Measurements from ENCODE around the gene DCANP1.
A peak's percentile ranks its signal among the peaks of the same experiment; 100 is the strongest.
"Not testable (repeated sequence)": the region's sequence is repeated elsewhere in the genome, so short reads cannot be mapped to it uniquely, and the experiment has no call there.

Gene DCANP1, protein sequence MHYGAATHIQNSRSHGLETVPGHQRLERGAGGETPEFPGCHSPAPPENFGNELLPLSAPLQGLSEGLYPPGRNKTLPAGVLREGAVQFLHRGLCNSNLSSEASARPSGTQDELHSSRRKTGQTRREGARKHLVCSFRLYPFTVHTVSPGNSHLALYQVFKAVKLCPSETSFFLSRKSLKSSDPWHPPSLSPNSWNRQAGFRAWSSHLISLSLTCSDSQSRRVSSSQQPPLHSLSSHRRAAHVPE

GRCh38 chr5:135447298-135447929 is at the start of gene DCANP1:
DCANP1 (minus strand) TSS chr5:135447348; CDS start chr5:135447108, 240 bp downstream.
- DNase-seq = peak; percentile 39

DNA sequence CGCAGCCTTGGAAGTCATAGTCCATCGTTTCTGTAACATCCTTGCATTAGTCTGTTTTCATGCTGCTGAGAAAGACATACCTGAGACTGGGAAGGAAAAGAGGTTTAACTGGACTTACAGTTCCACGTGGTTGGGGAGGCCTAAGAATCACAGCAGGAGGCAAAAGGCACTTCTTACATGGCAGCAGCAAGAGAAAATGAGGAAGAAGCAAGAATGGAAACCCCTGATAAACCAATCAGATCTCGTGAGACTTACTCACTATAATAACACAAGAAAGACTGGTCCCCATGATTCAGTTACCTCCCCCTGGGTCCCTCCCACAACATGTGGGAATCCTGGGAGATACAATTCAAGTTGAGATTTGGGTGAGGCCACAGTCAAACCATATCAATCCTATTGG is 48.4 kb upstream of the DCANP1 start:
- not testable (repeated sequence) for DNase-seq

DNA sequence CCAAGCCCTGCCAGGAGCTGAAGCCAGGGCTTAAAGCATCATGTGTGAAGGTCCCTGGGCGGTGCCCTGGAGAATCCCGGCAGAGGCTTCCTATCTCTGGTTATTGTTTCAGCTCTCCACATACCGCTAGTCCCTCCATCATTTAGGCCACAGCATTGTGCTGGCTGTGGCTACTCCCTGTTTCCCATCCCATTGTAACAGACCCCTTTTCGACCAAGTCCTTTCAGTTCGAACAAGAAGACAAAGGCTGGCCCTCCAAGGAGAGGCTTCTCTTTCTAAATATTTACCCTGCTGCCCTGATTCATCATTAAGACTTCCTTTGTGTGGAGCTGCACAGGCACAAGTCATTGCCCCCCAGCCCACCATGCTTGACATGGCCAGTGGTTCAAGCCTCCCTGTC is 47.0 kb upstream of the DCANP1 start:
- DNase-seq = no peak

- no peak for DNase-seq
Observed at GRCh38 chr5:135493406-135494180, 46.4 kb upstream of the DCANP1 start.

DNA sequence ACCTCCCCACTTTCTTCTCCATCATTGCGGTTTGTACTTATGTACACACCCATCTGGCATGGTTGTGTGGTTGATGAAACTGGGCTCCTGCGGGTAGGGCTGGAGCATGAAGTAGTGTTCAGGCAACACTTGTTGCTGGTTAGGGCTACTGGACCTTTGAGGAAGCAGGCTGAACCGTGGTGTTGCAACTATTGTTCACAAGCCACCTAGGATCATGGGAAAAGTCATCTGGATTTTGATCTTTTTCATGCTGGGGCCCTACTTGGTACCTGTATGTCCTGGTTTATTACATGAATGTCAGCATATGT is 45.1 kb upstream of the DCANP1 start:
- DNase-seq = no peak

DNA sequence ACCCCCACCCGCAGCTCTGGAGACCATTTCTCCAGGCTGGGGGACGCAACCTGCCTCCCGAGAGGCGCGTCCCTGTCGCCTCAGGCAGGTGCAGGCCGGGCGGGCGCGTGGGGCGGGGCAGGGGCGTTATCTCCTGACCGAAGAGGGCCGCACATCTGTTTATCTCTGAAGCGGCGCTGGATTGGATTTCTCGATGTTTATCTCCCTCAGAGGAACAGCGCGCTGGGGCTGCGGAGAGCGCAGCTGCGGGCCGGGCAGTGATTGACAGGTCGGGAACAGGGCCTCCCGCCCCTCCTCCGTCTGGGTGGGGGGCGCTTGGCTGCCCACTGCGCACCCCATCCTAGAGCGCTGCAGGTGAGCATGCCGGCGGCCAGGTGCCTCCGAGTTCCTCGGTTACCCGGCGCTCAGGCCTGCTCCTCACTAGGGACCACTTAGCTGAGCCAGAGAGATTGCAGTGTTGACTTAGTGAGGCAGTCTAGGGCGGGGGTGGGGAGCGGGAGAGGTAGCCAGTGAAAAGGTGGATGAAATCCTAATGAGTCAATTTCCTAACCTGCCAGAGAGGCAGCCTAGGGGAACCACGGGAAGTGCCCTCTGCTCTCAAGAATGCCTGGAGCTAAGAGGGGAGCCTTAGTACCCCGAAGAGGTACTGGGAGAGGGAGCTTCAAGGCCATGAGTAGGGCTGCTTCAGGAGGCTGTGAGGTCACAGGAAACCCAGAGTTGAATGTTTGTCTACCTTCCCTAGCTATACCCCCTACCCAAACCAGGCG is 44.6 kb upstream of the DCANP1 start:
- DNase-seq = peak; percentile 73

GRCh38 chr5:135491038-135491551 is 43.9 kb upstream of the DCANP1 start:
- no peak for DNase-seq

DNA sequence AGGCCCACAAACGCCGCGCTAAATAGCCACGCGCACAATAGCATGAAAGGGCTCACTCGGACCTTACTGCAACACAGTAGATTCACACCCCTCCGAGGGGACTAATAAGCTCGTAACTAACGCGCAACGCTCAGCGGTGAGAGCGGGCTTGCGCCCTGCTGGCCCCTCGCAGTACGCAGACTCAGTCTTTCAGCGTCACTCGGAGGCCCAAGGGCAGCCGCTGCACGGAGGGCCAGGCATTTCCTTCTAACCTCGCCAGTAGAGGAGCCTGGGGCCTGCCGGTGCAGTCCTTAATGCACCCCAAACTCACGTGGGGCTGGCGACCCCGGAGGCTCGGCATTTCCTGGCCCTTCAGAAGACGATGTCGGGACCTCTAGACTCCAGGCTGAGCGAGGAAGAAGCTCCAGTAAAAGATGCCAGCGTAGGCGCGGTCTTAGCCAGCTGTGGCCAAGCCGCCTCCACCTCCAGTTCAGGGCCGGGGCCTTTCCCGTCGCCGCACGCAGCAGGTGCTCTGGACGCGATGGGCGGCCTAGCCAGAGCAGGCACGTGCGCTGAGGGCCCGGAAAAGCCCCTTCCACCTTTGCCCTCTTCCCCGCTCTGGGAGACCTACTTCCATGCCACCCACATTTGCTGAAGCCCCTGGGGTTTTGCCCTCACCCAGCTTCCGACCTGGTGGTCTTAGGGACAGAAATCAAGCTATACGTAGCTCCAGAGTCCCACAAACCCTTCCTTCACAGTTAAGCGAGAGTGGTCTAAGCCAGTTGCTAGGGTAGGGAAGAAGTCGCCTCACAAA is 43.3 kb upstream of the DCANP1 start:
- DNase-seq = no peak

- DNase-seq = no peak
Observed at GRCh38 chr5:135489466-135490244, 42.5 kb upstream of the DCANP1 start.

GRCh38 chr5:135488727-135489465 is 41.7 kb upstream of the DCANP1 start:
- peak; percentile 60 for DNase-seq

DNA sequence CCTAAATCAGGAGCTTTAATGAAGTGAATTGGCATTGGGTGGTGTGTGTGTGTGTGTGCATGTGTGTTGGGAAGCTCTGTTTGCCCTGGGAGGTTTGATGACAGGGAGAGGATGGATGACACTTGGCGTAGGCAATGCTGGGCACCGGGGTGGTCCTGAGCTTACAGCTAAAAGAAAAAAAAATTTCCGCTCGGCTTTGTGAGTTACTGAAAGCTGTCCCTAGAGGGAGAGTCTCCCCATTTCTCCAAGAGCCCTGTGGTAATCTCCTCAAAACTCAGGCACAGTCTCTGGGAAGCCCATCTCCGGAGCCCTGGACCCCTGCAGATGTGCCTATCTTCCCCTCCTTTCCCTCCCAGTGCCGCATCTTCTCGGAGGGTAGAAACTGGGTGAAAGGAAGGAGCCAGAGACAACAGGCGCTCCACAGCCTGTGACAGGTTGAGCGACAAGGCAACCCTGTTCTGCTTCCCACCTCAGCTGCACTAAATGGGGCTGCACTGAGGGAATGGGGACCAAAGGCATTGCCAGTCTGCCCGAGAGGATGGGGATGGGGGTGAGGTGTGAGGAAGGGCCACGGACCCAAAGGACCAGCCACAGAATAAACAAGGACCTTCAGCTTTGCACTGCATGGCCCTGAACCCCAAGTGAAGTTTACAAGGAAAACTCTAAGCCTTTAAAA is 40.8 kb upstream of the DCANP1 start:
- DNase-seq = no peak

- DNase-seq = no peak
Observed at GRCh38 chr5:135487037-135487395, 39.9 kb upstream of the DCANP1 start.

DNA sequence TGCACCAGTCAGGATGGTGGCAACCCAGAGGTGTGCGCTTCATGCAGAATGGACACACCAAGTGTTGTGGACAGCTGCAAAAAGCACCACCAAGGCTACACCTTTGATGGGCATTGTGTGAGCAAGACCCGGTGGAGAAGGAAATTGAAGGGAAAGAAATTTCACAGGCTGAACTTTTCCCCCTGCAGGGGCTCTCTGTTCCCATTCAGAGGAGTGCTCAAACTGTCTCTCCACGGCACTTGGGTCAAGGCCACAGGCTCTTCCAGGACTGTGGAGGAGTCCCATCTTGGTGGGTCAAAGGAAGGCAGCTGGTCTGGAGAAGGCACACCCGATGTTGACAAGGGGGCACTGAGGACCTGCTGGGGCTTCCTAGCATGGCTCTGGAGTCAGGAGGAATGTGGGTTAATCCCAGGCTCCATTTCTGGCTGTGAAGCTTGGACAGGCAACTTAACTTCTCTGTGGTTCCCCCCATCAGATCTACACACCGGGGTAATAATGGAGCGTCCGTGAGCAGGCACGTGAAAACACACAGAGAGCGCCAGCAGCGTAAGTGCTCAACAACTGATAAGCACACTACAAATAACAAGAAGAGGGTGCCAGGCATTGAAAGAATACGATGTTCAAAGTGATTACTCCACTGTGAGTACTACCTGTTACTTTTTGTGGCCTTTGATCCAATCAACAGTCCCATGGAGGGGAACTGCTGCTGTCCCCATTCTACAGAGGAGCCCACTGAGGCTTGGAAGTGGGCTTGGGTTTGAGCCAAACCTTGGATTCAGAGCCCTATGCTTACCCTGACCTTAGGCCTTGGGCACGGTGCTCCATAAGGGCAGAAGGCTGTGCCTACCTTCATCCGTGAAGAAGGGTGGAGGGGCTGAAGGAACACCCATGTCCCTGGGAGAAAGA is 39.2 kb upstream of the DCANP1 start:
- DNase-seq = no peak

- DNase-seq = no peak
Observed at GRCh38 chr5:135484674-135485086, 37.5 kb upstream of the DCANP1 start.

- DNase-seq = no peak
Observed at GRCh38 chr5:135483254-135483653, 36.1 kb upstream of the DCANP1 start.

DNA sequence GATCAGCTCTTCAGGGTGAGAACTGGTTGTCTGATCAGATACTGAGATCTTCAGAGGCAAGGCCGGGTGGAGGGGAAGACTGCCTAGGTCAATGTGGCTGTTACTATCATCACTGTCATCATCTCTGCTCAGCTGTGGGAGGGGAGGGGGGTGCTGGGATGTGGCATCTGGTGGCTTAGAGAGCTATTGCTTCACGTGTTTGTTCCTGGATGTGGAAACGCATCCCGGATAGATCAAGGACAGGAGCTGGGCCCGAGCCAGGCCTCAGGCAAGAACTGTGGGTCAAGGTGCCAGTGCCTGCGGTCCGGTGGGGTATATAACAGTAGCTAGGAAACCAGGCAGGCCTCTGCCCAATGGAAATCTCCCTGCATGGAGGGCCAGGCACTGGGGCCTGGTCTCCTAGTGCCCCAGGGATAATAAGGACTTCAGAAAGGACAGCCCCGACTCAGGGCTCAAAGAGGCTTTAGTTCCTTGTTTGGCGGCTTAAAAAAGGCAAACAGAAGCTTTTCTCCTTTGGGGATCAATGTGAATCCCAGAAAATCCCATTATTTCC is 35.3 kb upstream of the DCANP1 start:
- DNase-seq = no peak

- no peak for DNase-seq
Observed at GRCh38 chr5:135481909-135482311, 34.8 kb upstream of the DCANP1 start.

DNA sequence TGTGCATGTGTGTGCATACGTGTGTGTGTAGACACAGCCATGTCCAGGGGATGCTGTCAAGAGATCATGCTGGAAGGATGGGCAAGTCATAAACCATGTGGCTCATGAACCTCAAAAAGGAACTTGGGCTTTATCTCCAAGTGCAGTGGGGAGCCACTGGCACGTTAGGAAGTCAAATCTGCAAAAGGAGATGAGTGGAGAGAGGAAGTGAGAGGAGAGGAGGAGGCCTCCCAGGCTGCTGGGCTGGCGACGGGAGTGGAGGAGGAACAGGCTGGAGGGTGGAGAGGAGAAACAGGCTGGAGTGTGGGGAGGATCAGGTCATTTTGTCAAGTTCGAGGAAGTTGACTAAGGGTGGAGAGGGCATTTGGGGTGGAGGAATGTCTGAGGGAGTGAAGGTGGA is 34.2 kb upstream of the DCANP1 start:
- DNase-seq = no peak

DNA sequence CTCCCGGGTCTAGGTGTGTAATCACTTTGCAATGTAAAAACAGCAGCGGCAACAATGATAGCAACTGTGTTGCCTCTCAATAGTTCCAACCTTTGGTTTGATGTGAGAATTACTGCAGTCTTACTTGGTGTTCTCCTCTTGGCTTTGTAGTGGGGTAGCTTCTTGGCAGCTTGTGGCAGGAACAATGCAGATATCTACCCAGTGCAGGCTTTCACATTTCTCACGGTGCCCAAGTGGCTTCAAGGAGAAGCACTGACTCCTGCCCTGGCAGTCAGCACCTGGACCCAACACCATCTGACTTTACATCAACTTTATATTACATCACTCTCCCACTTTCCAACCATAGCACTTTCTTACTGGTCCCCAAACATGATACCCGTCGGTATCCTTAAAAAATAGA is 33.4 kb upstream of the DCANP1 start:
- DNase-seq = no peak
